Naive thymus-derived CD4-positive, alpha-beta T cell (primary cell): ENCODE measurements around the gene TMEM187. TPM values are rescaled to one million over a fixed set of nuclear protein-coding genes. Genes with fewer than 3 reads are reported as not detected.

ENCODE experiments used
- ATAC-seq: fragments of 150-1000 bp; cut with Tn5 transposase; 2 replicates; pipeline ENCODE4 v1.10.0; 2021; ENCODE audit warnings: mild to moderate bottlenecking, moderate library complexity
- CTCF ChIA-PET: fragments of 350-600 bp; sonication (Branson Sonifier 250); formaldehyde crosslinking; loops from one replicate; lab custom pipeline; 2021; ENCODE audit warnings: antibody characterized with exemption; lab: Charles Lee
- POLR2A ChIA-PET: fragments of 350-600 bp; sonication (Branson Sonifier 250); formaldehyde crosslinking; loops from one replicate; lab custom pipeline; 2021; ENCODE audit warnings: antibody characterized with exemption, inconsistent platforms; lab: Charles Lee
- DNase-seq, 9 donors: peaks; one replicate each; pipeline versions ENCODE4 v3.0.0 to v3.0.0-alpha.2; 2020 to 2022; ENCODE audit warnings: mixed read lengths in 1 of 9
- H3K27ac ChIP-seq: one replicate; pipeline ENCODE4 v1.7.0; 2013; ENCODE audit warnings: mild to moderate bottlenecking, low read depth, low read length, moderate library complexity
- H3K27me3 ChIP-seq, 2 donors: one replicate each; pipeline ENCODE4 v1.7.0; 2013; ENCODE audit warnings: low read length in 2 of 2, mild to moderate bottlenecking in 2 of 2, moderate library complexity in 2 of 2; ENCODE audit not compliant: control insufficient read depth in 2 of 2, insufficient read depth in 2 of 2
- H3K36me3 ChIP-seq, 3 experiments: 1 replicate in 2 of 3; 2 replicates in 1 of 3; pipeline ENCODE4 v1.7.0; 2013; ENCODE audit warnings: low read length in 3 of 3, mild to moderate bottlenecking in 3 of 3, moderate library complexity in 1 of 3; ENCODE audit not compliant: insufficient read depth in 3 of 3, control insufficient read depth in 2 of 3
- H3K4me1 ChIP-seq, 2 donors: one replicate each; pipeline ENCODE4 v1.7.0; 2013; ENCODE audit warnings: low read length in 2 of 2, mild to moderate bottlenecking in 2 of 2, moderate library complexity in 1 of 2; ENCODE audit not compliant: control insufficient read depth in 2 of 2, insufficient read depth in 2 of 2
- H3K4me3 ChIP-seq: 2 replicates; pipeline ENCODE4 v1.7.0; 2013; ENCODE audit warnings: mild to moderate bottlenecking, low read length
- H3K9me3 ChIP-seq, 3 experiments: 1 replicate in 2 of 3; 2 replicates in 1 of 3; pipeline ENCODE4 v1.7.0; 2013; ENCODE audit warnings: low read length in 3 of 3; ENCODE audit not compliant: control insufficient read depth in 2 of 3
- H3K27ac Mint-ChIP-seq, 9 donors: one replicate each; pipeline ENCODE4 v1.8.0; 2020 to 2022; ENCODE audit warnings: mixed read lengths in 9 of 9, mild to moderate bottlenecking in 8 of 9, moderate library complexity in 5 of 9, inconsistent platforms in 2 of 9
- H3K27me3 Mint-ChIP-seq, 5 donors: one replicate each; pipeline ENCODE4 v1.8.0; 2021 to 2022; ENCODE audit warnings: mixed read lengths in 5 of 5, mild to moderate bottlenecking in 1 of 5
- H3K36me3 Mint-ChIP-seq, 5 donors: one replicate each; pipeline ENCODE4 v1.8.0; 2020 to 2022; ENCODE audit warnings: mixed read lengths in 5 of 5, mild to moderate bottlenecking in 3 of 5, inconsistent platforms in 1 of 5
- H3K4me1 Mint-ChIP-seq, 7 donors: one replicate each; pipeline ENCODE4 v1.8.0; 2020 to 2022; ENCODE audit warnings: mixed read lengths in 7 of 7, mild to moderate bottlenecking in 3 of 7, inconsistent platforms in 1 of 7
- H3K4me3 Mint-ChIP-seq, 10 donors: one replicate each; pipeline ENCODE4 v1.8.0; 2020 to 2022; ENCODE audit warnings: mild to moderate bottlenecking in 10 of 10, mixed read lengths in 10 of 10, moderate library complexity in 6 of 10, inconsistent platforms in 2 of 10
- H3K9me3 Mint-ChIP-seq, 11 donors: one replicate each; pipeline ENCODE4 v1.8.0; 2020 to 2022; ENCODE audit warnings: mixed read lengths in 11 of 11, mild to moderate bottlenecking in 4 of 11, inconsistent platforms in 1 of 11, moderate library complexity in 1 of 11
- intact Hi-C, 2 donors: fragments of 100-400 bp; cut with micrococcal nuclease; formaldehyde crosslinking; loops; one replicate each; pipeline ENCODE4 v1.15.1; 2023
- polyA plus RNA-seq, 2 donors: library from polyadenylated mRNA; unstranded; fragments of 300-500 nt; fragmentation: Illumina TruSeq; gene quantifications; one replicate each; pipeline ENCODE4 v1.2.3, GENCODE V29; 2021
- total RNA-seq, 6 experiments: library from RNA in 5 of 6; stranded (reverse) in 5 of 6; gene quantifications; 1 replicate in 5 of 6; 2 replicates in 1 of 6; pipeline ENCODE4 v1.2.3 and lab custom pipeline; 2021 to 2026

TMEM187 gene
- total and polyA plus RNA-seq, 7 experiments from 2014 or later = 1.4 to 22.7 (median 10.0) TPM

DNA sequence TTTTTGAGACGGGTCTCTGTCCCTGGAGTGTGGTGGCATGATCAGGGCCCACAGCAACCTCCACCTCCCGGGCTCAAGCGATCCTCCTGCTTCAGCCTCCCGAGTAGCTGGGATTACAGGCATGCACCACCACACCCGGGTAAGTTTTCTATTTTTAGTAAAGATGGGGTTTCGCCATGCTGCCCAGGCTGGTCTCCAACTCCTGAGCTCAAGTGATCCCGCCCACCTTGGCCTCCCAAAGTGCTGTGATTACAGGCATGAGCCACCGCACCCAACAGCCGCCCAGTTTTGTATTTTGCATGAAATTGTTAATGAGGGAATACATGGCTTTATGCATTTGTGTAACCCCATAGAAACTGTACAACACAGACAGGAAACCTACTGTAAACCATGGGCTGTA, 43.7 kb upstream of the TMEM187 start:
- no peak overlapping the region for H3K4me3 ChIP-seq
- no peaks in the 10 kb centered on the region for H3K27me3 ChIP-seq
- Mint-ChIP-seq H3K4me3 (peak overlapping the region; percentile 58 to 98 (median 92)), H3K27ac (peak overlapping the region; percentile 29 to 99 (median 86)), H3K27me3 (no peaks in the 10 kb centered on the region), H3K9me3 (peaks cover 0 to 2% (median 0%) of the 10 kb centered on the region in 11 donors), H3K4me1 (peaks cover 0 to 64% (median 16%) of the 10 kb centered on the region in 7 donors), H3K36me3 (peaks cover 0 to 15% (median 0%) of the 10 kb centered on the region in 5 donors)
- POLR2A ChIA-PET = interaction anchor here (0.8 to 17.4 kb wide), 5 partner anchors 15 to 165 kb away, joined by 4 to 384 read pairs (median 111); partner anchors contain the start of genes HCFC1, IDH3G, NAA10 and PLXNB3
- peaks cover 0 to 15% (median 0%) of the 10 kb centered on the region in 3 experiments for H3K36me3 ChIP-seq
- ATAC-seq = no peak
- CTCF ChIA-PET = interaction anchor here (6.4 to 13.2 kb wide), 2 partner anchors 20 to 39 kb away, joined by 27 to 168 read pairs; partner anchors contain the start of gene RENBP
- no peak for DNase-seq
- H3K27ac ChIP-seq = peak overlapping the region; percentile 54
- H3K4me1 ChIP-seq = peaks cover 8 to 18% of the 10 kb centered on the region in 2 donors
- intact Hi-C loops = loop anchor here (1.0 to 10.0 kb wide), 8 partner anchors 18 to 618 kb away; partner anchors contain the start of genes ABCD1 (in 2 of the 2), BCAP31 (in 2 of the 2), EMD (in 2 of the 2) and HCFC1 (in 2 of the 2)
- H3K9me3 ChIP-seq = no peaks in the 10 kb centered on the region

DNA sequence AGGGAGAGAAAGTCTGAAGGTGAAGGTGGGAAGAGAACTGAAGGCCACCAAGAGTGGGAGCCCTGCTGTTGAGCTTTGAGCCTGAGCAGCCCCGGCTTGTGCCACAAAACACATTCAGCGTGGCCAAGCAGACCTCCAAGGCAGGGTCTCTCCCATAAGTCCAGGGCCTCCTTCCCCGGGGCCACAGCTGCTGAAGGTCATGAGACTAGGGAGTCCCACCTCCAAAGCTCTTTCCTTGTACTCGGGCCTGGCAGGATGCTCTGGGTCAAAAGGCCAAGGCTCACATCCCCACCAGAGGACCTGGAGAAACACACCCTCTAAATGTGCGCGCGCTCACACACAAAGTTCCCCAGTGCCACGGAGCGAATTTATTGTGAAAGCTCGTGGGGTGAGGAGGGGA, 43.0 kb upstream of the TMEM187 start:
- no peak overlapping the region for H3K27ac ChIP-seq
- CTCF ChIA-PET = interaction anchor here (0.6 to 13.2 kb wide), 2 partner anchors 19 to 557 kb away, joined by 3 to 168 read pairs; partner anchors contain the start of genes RENBP and UBL4A
- Mint-ChIP-seq H3K4me3 (peak overlapping the region in 4 of 10 donors; percentile 11 to 95 (median 40)), H3K27me3 (no peaks in the 10 kb centered on the region), H3K27ac (peak overlapping the region in 7 of 9 donors; percentile 38 to 98 (median 85)), H3K9me3 (peaks cover 0 to 2% (median 0%) of the 10 kb centered on the region in 11 donors), H3K36me3 (peaks cover 0 to 12% (median 0%) of the 10 kb centered on the region in 5 donors), H3K4me1 (peaks cover 0 to 62% (median 16%) of the 10 kb centered on the region in 7 donors)
- peaks cover 0 to 15% (median 0%) of the 10 kb centered on the region in 3 experiments for H3K36me3 ChIP-seq
- H3K4me3 ChIP-seq = no peak overlapping the region
- no peaks in the 10 kb centered on the region for H3K9me3 ChIP-seq
- DNase-seq (no peak), ATAC-seq (no peak)
- POLR2A ChIA-PET = interaction anchor here (0.8 to 17.4 kb wide), 3 partner anchors 14 to 166 kb away, joined by 4 to 384 read pairs (median 127); partner anchors contain the start of genes HCFC1, NAA10, PLXNB3 and RENBP
- H3K4me1 ChIP-seq = peaks cover 8 to 15% of the 10 kb centered on the region in 2 donors
- H3K27me3 ChIP-seq = no peaks in the 10 kb centered on the region
- intact Hi-C loops = loop anchor here (5.0 to 10.0 kb wide), 3 partner anchors 242 to 565 kb away; partner anchors contain the start of genes EMD (in 2 of the 2), SLC10A3 (in 1 of the 2) and SLC6A8 (in 1 of the 2)

GRCh38 chrX:153930011-153930910, 42.3 kb upstream of the TMEM187 start:
- peaks cover 0 to 10% (median 0%) of the 10 kb centered on the region in 5 donors for H3K36me3 Mint-ChIP-seq
- H3K9me3 Mint-ChIP-seq = peaks cover 0 to 2% (median 0%) of the 10 kb centered on the region in 11 donors
- DNase-seq = no peak
- no peaks in the 10 kb centered on the region for H3K9me3 ChIP-seq
- H3K27me3 Mint-ChIP-seq = no peaks in the 10 kb centered on the region
- H3K4me1 ChIP-seq = peaks cover 8 to 14% of the 10 kb centered on the region in 2 donors
- no peak overlapping the region for H3K27ac ChIP-seq
- no peaks in the 10 kb centered on the region for H3K27me3 ChIP-seq
- H3K36me3 ChIP-seq = peaks cover 0 to 15% (median 0%) of the 10 kb centered on the region in 3 experiments
- CTCF ChIA-PET = interaction anchor here (0.6 to 13.2 kb wide), 2 partner anchors 19 to 556 kb away, joined by 3 to 168 read pairs; partner anchors contain the start of genes RENBP and UBL4A
- no peak overlapping the region for H3K4me3 ChIP-seq
- H3K27ac Mint-ChIP-seq = peak overlapping the region in 7 of 9 donors; percentile 18 to 81 (median 51)
- peak overlapping the region in 4 of 10 donors; percentile 4 to 29 (median 25) for H3K4me3 Mint-ChIP-seq
- POLR2A ChIA-PET = interaction anchor here (1.4 to 17.4 kb wide), 3 partner anchors 13 to 41 kb away, joined by 5 to 384 read pairs (median 127); partner anchors contain the start of genes HCFC1, NAA10, RENBP and TMEM187
- H3K4me1 Mint-ChIP-seq = peaks cover 0 to 55% (median 16%) of the 10 kb centered on the region in 7 donors
- no peak for ATAC-seq
- intact Hi-C loops = no loop called here

- H3K27ac ChIP-seq = no peak overlapping the region
- peaks cover 0 to 49% (median 20%) of the 10 kb centered on the region in 7 donors for H3K4me1 Mint-ChIP-seq
- no peaks in the 10 kb centered on the region for H3K9me3 ChIP-seq
- ATAC-seq (no peak), DNase-seq (no peak)
- ChIA-PET CTCF (interaction anchor here (13.2 kb wide), 1 partner anchor 18 kb away, joined by 168 read pairs; the partner anchor contains the start of gene RENBP), POLR2A (interaction anchor here (0.9 to 17.4 kb wide), 3 partner anchors 8 to 40 kb away, joined by 3 to 384 read pairs (median 5); partner anchors contain the start of genes HCFC1, NAA10 and RENBP)
- no peaks in the 10 kb centered on the region for H3K27me3 Mint-ChIP-seq
- peaks cover 8 to 14% of the 10 kb centered on the region in 2 donors for H3K4me1 ChIP-seq
- H3K36me3 Mint-ChIP-seq = peaks cover 0 to 7% (median 0%) of the 10 kb centered on the region in 5 donors
- no peak overlapping the region for H3K4me3 ChIP-seq
- no peaks in the 10 kb centered on the region for H3K27me3 ChIP-seq
- peak overlapping the region in 2 of 10 donors; percentile 5 to 35 for H3K4me3 Mint-ChIP-seq
- peak overlapping the region in 7 of 9 donors; percentile 35 to 76 (median 72) for H3K27ac Mint-ChIP-seq
- intact Hi-C loops = no loop called here
- peaks cover 0 to 15% (median 0%) of the 10 kb centered on the region in 3 experiments for H3K36me3 ChIP-seq
- peaks cover 0 to 1% (median 0%) of the 10 kb centered on the region in 11 donors for H3K9me3 Mint-ChIP-seq
Measured at GRCh38 chrX:153931151-153931550, 41.4 kb upstream of the TMEM187 start.

DNA sequence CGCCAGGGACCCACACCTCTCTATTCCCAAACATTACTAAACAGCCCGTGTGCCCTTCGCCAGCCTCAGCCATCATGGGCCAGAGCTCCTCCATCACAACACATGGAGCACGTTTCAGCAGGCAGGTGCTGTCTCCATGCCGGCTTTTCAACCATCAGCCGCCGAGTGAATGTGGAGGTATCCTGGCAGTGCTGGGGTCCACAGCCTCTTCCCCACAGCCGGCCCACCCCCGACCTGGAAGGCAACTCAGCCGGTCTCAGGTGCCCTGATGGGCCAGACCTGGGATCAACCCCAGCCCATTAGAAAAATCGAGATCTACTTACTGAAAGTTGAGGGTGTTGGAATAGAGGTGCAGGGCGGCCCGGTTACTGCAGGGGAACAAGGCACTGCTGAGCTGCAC, 40.8 kb upstream of the TMEM187 start:
- DNase-seq (no peak), ATAC-seq (no peak)
- Histone ChIP-seq H3K4me1 (peaks cover 8 to 14% of the 10 kb centered on the region in 2 donors), H3K27ac (no peak overlapping the region), H3K27me3 (no peaks in the 10 kb centered on the region), H3K4me3 (no peak overlapping the region), H3K9me3 (no peaks in the 10 kb centered on the region), H3K36me3 (peaks cover 0 to 15% (median 0%) of the 10 kb centered on the region in 3 experiments)
- H3K4me1 Mint-ChIP-seq = peaks cover 0 to 52% (median 20%) of the 10 kb centered on the region in 7 donors
- ChIA-PET POLR2A (interaction anchor here (0.9 to 17.4 kb wide), 3 partner anchors 9 to 39 kb away, joined by 3 to 384 read pairs (median 5); partner anchors contain the start of genes HCFC1, NAA10 and RENBP), CTCF (interaction anchor here (13.2 kb wide), 1 partner anchor 17 kb away, joined by 168 read pairs; the partner anchor contains the start of gene RENBP)
- peaks cover 0 to 7% (median 0%) of the 10 kb centered on the region in 5 donors for H3K36me3 Mint-ChIP-seq
- peak overlapping the region in 1 of 10 donors; percentile 5 for H3K4me3 Mint-ChIP-seq
- intact Hi-C loops = no loop called here
- H3K27me3 Mint-ChIP-seq = no peaks in the 10 kb centered on the region
- peaks cover 0 to 1% (median 0%) of the 10 kb centered on the region in 11 donors for H3K9me3 Mint-ChIP-seq
- H3K27ac Mint-ChIP-seq = peak overlapping the region in 7 of 9 donors; percentile 35 to 76 (median 72)
